NOMO-1 treated with dmso at 0.1 percent for 144 hours (cell line): ENCODE measurements around the gene KDM4C.

Experiments
- DNase-seq: peaks from one replicate; lab custom pipeline; 2025; ENCODE audit not compliant: unreplicated experiment; lab: John Stamatoyannopoulos, UW

The KDM4C gene

GRCh38 chr9:6961845-6962522 lies 204.2 kb downstream of the KDM4C start:
- no peak for DNase-seq

- DNase-seq: no peak
Observed at GRCh38 chr9:6965566-6965965, 207.8 kb downstream of the KDM4C start.

- no peak for DNase-seq
Observed at GRCh38 chr9:6968271-6968670, 210.5 kb downstream of the KDM4C start.

GRCh38 chr9:6969805-6970204 lies 212.0 kb downstream of the KDM4C start:
- no peak for DNase-seq

- DNase-seq: no peak
Observed at GRCh38 chr9:6973089-6973488, 215.3 kb downstream of the KDM4C start.

- DNase-seq: no peak
Observed at GRCh38 chr9:6973762-6974161, 216.0 kb downstream of the KDM4C start.

- no peak for DNase-seq
Observed at GRCh38 chr9:6975198-6975597, 217.4 kb downstream of the KDM4C start.

GRCh38 chr9:6977761-6978160 lies 220.0 kb downstream of the KDM4C start:
- no peak for DNase-seq

GRCh38 chr9:6978591-6978990 lies 220.8 kb downstream of the KDM4C start:
- DNase-seq: no peak

- DNase-seq: no peak
Observed at GRCh38 chr9:6984941-6985578, 227.3 kb downstream of the KDM4C start.

GRCh38 chr9:6986141-6986815 lies 228.5 kb downstream of the KDM4C start:
- no peak for DNase-seq

- no peak for DNase-seq
Observed at GRCh38 chr9:6987381-6987780, 229.6 kb downstream of the KDM4C start.

GRCh38 chr9:6991418-6991817 lies 233.6 kb downstream of the KDM4C start:
- no peak for DNase-seq

- no peak for DNase-seq
Observed at GRCh38 chr9:6996061-6996854, 238.5 kb downstream of the KDM4C start.

- DNase-seq: no peak
Observed at GRCh38 chr9:6997330-6997729, 239.6 kb downstream of the KDM4C start.

GRCh38 chr9:6999794-7000193 lies 242.0 kb downstream of the KDM4C start:
- DNase-seq: no peak

GRCh38 chr9:7001571-7001970 lies 243.8 kb downstream of the KDM4C start:
- no peak for DNase-seq

- DNase-seq: no peak
Observed at GRCh38 chr9:7003861-7004260, 246.1 kb downstream of the KDM4C start.

GRCh38 chr9:7006417-7006816 lies 248.6 kb downstream of the KDM4C start:
- no peak for DNase-seq

- DNase-seq: no peak
Observed at GRCh38 chr9:7008411-7008810, 250.6 kb downstream of the KDM4C start.

- no peak for DNase-seq
Observed at GRCh38 chr9:7009065-7009464, 251.3 kb downstream of the KDM4C start.
